ENCODE data around the gene RDH16. TPM values are rescaled to one million over a fixed set of nuclear protein-coding genes. Genes with fewer than 3 reads are reported as not detected.

Gene RDH16
- total and polyA plus RNA-seq, 2 donors (not counting 1 experiment from before 2014, with no cell fraction given), result 1.1 to 1.5 TPM

- Histone ChIP-seq H3K4me3 (ENCODE audit: control extremely low read depth in 1 of 5, extremely low read depth in 1 of 5, insufficient read depth in 1 of 5, low read depth in 2 of 5, low read length in 4 of 5) (no peak overlapping the region), H3K27ac (ENCODE audit: low read length in 2 of 2) (no peak overlapping the region), H2AFZ (ENCODE audit: insufficient read depth, low read depth, low read length, poor library complexity, severe bottlenecking) (no peak overlapping the region), H3K79me2 (ENCODE audit: control insufficient read depth, insufficient read depth, low read length) (no peaks in the 10 kb centered on the region), H4K20me1 (ENCODE audit: control insufficient read depth, insufficient read depth, low read length, poor library complexity, severe bottlenecking) (no peaks in the 10 kb centered on the region), H3K4me2 (replicated peaks; ENCODE audit: low read depth, low read length, poor library complexity, severe bottlenecking) (no peak overlapping the region), H3K36me3 (replicated peaks in 1 of 2; ENCODE audit: control extremely low read depth in 1 of 2, control insufficient read depth in 1 of 2, extremely low read depth in 1 of 2, insufficient read depth in 2 of 2, low read length in 1 of 2) (no peaks in the 10 kb centered on the region), H3K9ac (ENCODE audit: low read length) (no peak overlapping the region), H3K4me1 (ENCODE audit: control insufficient read depth in 2 of 2, insufficient read depth in 2 of 2, low read length in 2 of 2) (no peaks in the 10 kb centered on the region), H3K9me3 (ENCODE audit: control extremely low read depth in 1 of 3, control insufficient read depth in 2 of 3, insufficient read depth in 1 of 3, low read length in 2 of 3) (peaks cover 0 to 43% (median 26%) of the 10 kb centered on the region in 3 donors), H3K27me3 (replicated peaks in 1 of 4; ENCODE audit: control extremely low read depth in 1 of 4, control insufficient read depth in 3 of 4, insufficient read depth in 4 of 4, low read length in 3 of 4) (peaks cover 0 to 10% (median 2%) of the 10 kb centered on the region in 4 experiments)
- 60% methylated on average over 1 of the region's 1 CpG for WGBS (ENCODE audit: insufficient coverage)
- DNase-seq (no peak), ATAC-seq (ENCODE audit: low read depth) (no peak)
- H3K9me3 Mint-ChIP-seq (ENCODE audit: insufficient read depth), result peaks cover 12% of the 10 kb centered on the region
- ChIA-PET POLR2A (no interaction called here), CTCF (no interaction called here)
- no peaks in the 10 kb centered on the region for H3K4me1 Mint-ChIP-seq
- intact Hi-C loops (cut with micrococcal nuclease), result no loop called here
- H3K27me3 Mint-ChIP-seq, result peaks cover 3% of the 10 kb centered on the region
- H3K4me3 Mint-ChIP-seq, result no peak overlapping the region
- no peak for TF ChIP-seq EZH2 (IDR thresholded peaks at IDR 0.05; ENCODE audit: borderline replicate concordance, insufficient read depth, low read depth, low read length, poor library complexity, severe bottlenecking)
- no peak for TF ChIP-seq CTCF (IDR thresholded peaks at IDR 0.05)
- no peak overlapping the region for H3K27ac Mint-ChIP-seq
Observed at GRCh38 chr12:56903374-56903773, 54.0 kb downstream of the RDH16 start.

Other genes starting within 250 kb of the RDH16 start
- 993 and 1,076 TPM in 2 replicates for gene NACA, start 232.3 kb downstream of the RDH16 start, total RNA-seq
- 351 and 1,127 TPM in 2 replicates for gene NACA, start 232.3 kb downstream of the RDH16 start, polyA plus RNA-seq
- gene PRIM1, start 205.3 kb downstream of the RDH16 start, total RNA-seq, result 25.2 and 25.4 TPM in 2 replicates
- gene PRIM1, start 205.3 kb downstream of the RDH16 start, polyA plus RNA-seq, result 14.3 and 16.9 TPM in 2 replicates
- 0.89 and 3.5 TPM in 2 replicates for gene HSD17B6, start 194.3 kb downstream of the RDH16 start, total RNA-seq
- 0.63 and 0.78 TPM in 2 replicates for gene HSD17B6, start 194.3 kb downstream of the RDH16 start, polyA plus RNA-seq
- 0.22 TPM in 1 of 2 replicates, not detected in the other for gene SDR9C7, start 23.2 kb downstream of the RDH16 start, total RNA-seq
- not detected in 2 replicates for gene SDR9C7, start 23.2 kb downstream of the RDH16 start, polyA plus RNA-seq
- 13.9 and 15.6 TPM in 2 replicates for gene ZBTB39, start 48.9 kb upstream of the RDH16 start, total RNA-seq
- 5.4 TPM in 2 replicates for gene ZBTB39, start 48.9 kb upstream of the RDH16 start, polyA plus RNA-seq
- not detected in 2 replicates for gene TAC3, start 58.9 kb upstream of the RDH16 start, total RNA-seq
- gene TAC3, start 58.9 kb upstream of the RDH16 start, polyA plus RNA-seq, result 0.24 TPM in 1 of 2 replicates, not detected in the other
- 1.3 TPM in 2 replicates for gene MYO1A, start 92.5 kb upstream of the RDH16 start, total RNA-seq
- 0.19 and 0.55 TPM in 2 replicates for gene MYO1A, start 92.5 kb upstream of the RDH16 start, polyA plus RNA-seq
- gene NEMP1, start 121.2 kb upstream of the RDH16 start, total RNA-seq, result 35.0 and 40.1 TPM in 2 replicates
- 13.6 and 15.4 TPM in 2 replicates for gene NEMP1, start 121.2 kb upstream of the RDH16 start, polyA plus RNA-seq
- 49.0 and 52.1 TPM in 2 replicates for gene NAB2, start 131.5 kb upstream of the RDH16 start, total RNA-seq
- 5.8 and 6.7 TPM in 2 replicates for gene NAB2, start 131.5 kb upstream of the RDH16 start, polyA plus RNA-seq
- gene STAT6, start 153.8 kb upstream of the RDH16 start, total RNA-seq, result 704 and 736 TPM in 2 replicates
- 544 and 565 TPM in 2 replicates for gene STAT6, start 153.8 kb upstream of the RDH16 start, polyA plus RNA-seq
- gene LRP1, start 170.9 kb upstream of the RDH16 start, total RNA-seq, result 4.1 and 5.7 TPM in 2 replicates
- 2.0 TPM in 2 replicates for gene LRP1, start 170.9 kb upstream of the RDH16 start, polyA plus RNA-seq
- not detected in 2 replicates for gene LRP1-AS, start 190.0 kb upstream of the RDH16 start, total RNA-seq
- not detected in 2 replicates for gene LRP1-AS, start 190.0 kb upstream of the RDH16 start, polyA plus RNA-seq

Data from B cell (primary cell).